GM21367 (cell line): ENCODE data around the gene SEL1L3.

Experiments used
- ATAC-seq: cut with Tn5 transposase; IDR thresholded peaks from one replicate; pipeline ENCODE4 v1.9.1; 2021; ENCODE audit not compliant: unreplicated experiment

SEL1L3 gene

GRCh38 chr4:25857403-25857802 lies 5.4 kb downstream of the SEL1L3 start:
- no peak for ATAC-seq

- ATAC-seq: no peak
Observed at GRCh38 chr4:25856756-25857155, 6.0 kb downstream of the SEL1L3 start.

- no peak for ATAC-seq
Observed at GRCh38 chr4:25852103-25852502, 10.7 kb downstream of the SEL1L3 start.

- ATAC-seq: no peak
Observed at GRCh38 chr4:25847329-25847728, 15.5 kb downstream of the SEL1L3 start.

- ATAC-seq: no peak
Observed at GRCh38 chr4:25845841-25846653, 16.7 kb downstream of the SEL1L3 start.

- ATAC-seq: no peak
Observed at GRCh38 chr4:25844961-25845712, 17.7 kb downstream of the SEL1L3 start.

- ATAC-seq: peak; percentile 54
Observed at GRCh38 chr4:25843340-25844097, 19.3 kb downstream of the SEL1L3 start.

- ATAC-seq: peak; percentile 50
Observed at GRCh38 chr4:25842229-25842845, 20.5 kb downstream of the SEL1L3 start.

- no peak for ATAC-seq
Observed at GRCh38 chr4:25839687-25840086, 23.1 kb downstream of the SEL1L3 start.

GRCh38 chr4:25839233-25839632 lies 23.6 kb downstream of the SEL1L3 start:
- no peak for ATAC-seq

- ATAC-seq: no peak
Observed at GRCh38 chr4:25838526-25838925, 24.3 kb downstream of the SEL1L3 start.

- ATAC-seq: no peak
Observed at GRCh38 chr4:25837107-25837506, 25.7 kb downstream of the SEL1L3 start.

- ATAC-seq: no peak
Observed at GRCh38 chr4:25835384-25835783, 27.4 kb downstream of the SEL1L3 start.

- ATAC-seq: no peak
Observed at GRCh38 chr4:25834411-25835107, 28.2 kb downstream of the SEL1L3 start.

GRCh38 chr4:25830548-25830947 lies 32.2 kb downstream of the SEL1L3 start:
- ATAC-seq: no peak

GRCh38 chr4:25827897-25828296 lies 34.9 kb downstream of the SEL1L3 start:
- ATAC-seq: no peak

- ATAC-seq: no peak
Observed at GRCh38 chr4:25827373-25827772, 35.4 kb downstream of the SEL1L3 start.

GRCh38 chr4:25826074-25826752 lies 36.6 kb downstream of the SEL1L3 start:
- no peak for ATAC-seq

- no peak for ATAC-seq
Observed at GRCh38 chr4:25823632-25824031, 39.2 kb downstream of the SEL1L3 start.

GRCh38 chr4:25821899-25822298 lies 40.9 kb downstream of the SEL1L3 start:
- ATAC-seq: no peak
